Non-pigmented ciliary epithelial cell (primary cell): ENCODE data around the gene RPL22L1.
"Not testable (repeated sequence)": the region's sequence is repeated elsewhere in the genome, so short reads cannot be mapped to it uniquely, and the experiment has no call there.

Experiments
- DNase-seq: peaks from one replicate; pipeline ENCODE4 v3.0.0-alpha.2; 2010; ENCODE audit warnings: low read depth

RPL22L1 gene

GRCh38 chr3:170877311-170877710 is 7.3 kb upstream of the RPL22L1 start:
- not testable (repeated sequence) for DNase-seq

- no peak for DNase-seq
Measured at GRCh38 chr3:170876537-170876936, 6.5 kb upstream of the RPL22L1 start.

- DNase-seq, result no peak
Measured at GRCh38 chr3:170869239-170869590, 780 bp downstream of the RPL22L1 start.

- DNase-seq, result no peak
Measured at GRCh38 chr3:170868577-170869238, 1.3 kb downstream of the RPL22L1 start.

GRCh38 chr3:170867143-170867937 is 2.7 kb downstream of the RPL22L1 start:
- DNase-seq, result no peak

- no peak for DNase-seq
Measured at GRCh38 chr3:170866499-170866898, 3.5 kb downstream of the RPL22L1 start.

- DNase-seq, result no peak
Measured at GRCh38 chr3:170865209-170866094, 4.5 kb downstream of the RPL22L1 start.

GRCh38 chr3:170864525-170865208 is 5.3 kb downstream of the RPL22L1 start:
- DNase-seq, result no peak

- no peak for DNase-seq
Measured at GRCh38 chr3:170863816-170864215, 6.2 kb downstream of the RPL22L1 start.

GRCh38 chr3:170862618-170863374 is 7.2 kb downstream of the RPL22L1 start:
- DNase-seq, result no peak

GRCh38 chr3:170858599-170858998 is 11.4 kb downstream of the RPL22L1 start:
- no peak for DNase-seq

- no peak for DNase-seq
Measured at GRCh38 chr3:170852324-170852723, 17.7 kb downstream of the RPL22L1 start.

GRCh38 chr3:170848292-170848917 is 21.6 kb downstream of the RPL22L1 start:
- no peak for DNase-seq

GRCh38 chr3:170844377-170844776 is 25.6 kb downstream of the RPL22L1 start:
- no peak for DNase-seq

GRCh38 chr3:170840291-170840859 is 29.6 kb downstream of the RPL22L1 start:
- no peak for DNase-seq

GRCh38 chr3:170839518-170840100 is 30.4 kb downstream of the RPL22L1 start:
- no peak for DNase-seq

- DNase-seq, result no peak
Measured at GRCh38 chr3:170836491-170836890, 33.5 kb downstream of the RPL22L1 start.

- no peak for DNase-seq
Measured at GRCh38 chr3:170835336-170835735, 34.7 kb downstream of the RPL22L1 start.

- DNase-seq, result no peak
Measured at GRCh38 chr3:170830580-170830979, 39.4 kb downstream of the RPL22L1 start.
